TTC549 (cell line): Measurements from ENCODE around the gene SND1.
"Not testable (repeated sequence)": the region's sequence is repeated elsewhere in the genome, so short reads cannot be mapped to it uniquely, and the experiment has no call there.

Experiments used
- FAIRE-seq: peaks from 2 replicates; lab custom pipeline; 2012; peaks lifted over from hg19 to GRCh38; lab: Jason Lieb, UNC

SND1 gene

DNA sequence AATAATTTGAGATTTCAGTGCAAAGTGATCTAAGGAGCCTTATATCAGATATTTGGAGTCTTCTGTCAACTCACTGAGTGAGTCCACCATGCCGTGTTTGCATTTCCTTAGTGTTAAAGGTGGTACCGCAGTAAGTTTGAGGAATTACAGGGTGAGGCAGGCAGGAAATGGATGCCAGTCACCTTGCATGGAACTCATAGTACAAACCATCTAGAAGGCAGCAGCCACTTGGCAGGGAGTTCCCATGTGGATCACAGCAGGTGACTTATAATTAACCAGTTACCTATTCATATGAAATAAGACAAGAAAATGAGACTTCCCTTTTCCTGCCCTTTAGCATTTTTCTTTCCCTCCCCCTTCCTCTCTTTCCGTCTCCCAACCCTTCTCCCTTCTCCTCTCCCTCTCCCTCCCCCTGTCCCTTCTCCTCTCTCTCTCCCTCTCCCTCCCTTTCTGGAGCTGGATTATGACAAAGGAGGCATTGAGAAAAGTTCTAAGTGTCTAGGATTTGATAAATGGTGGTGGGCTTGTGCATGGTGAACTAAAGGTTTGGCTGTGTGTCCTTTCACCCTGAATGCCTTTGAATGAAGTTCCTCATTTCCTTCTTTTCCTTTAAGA is 285.2 kb downstream of the SND1 start:
- FAIRE-seq, result no peak

DNA sequence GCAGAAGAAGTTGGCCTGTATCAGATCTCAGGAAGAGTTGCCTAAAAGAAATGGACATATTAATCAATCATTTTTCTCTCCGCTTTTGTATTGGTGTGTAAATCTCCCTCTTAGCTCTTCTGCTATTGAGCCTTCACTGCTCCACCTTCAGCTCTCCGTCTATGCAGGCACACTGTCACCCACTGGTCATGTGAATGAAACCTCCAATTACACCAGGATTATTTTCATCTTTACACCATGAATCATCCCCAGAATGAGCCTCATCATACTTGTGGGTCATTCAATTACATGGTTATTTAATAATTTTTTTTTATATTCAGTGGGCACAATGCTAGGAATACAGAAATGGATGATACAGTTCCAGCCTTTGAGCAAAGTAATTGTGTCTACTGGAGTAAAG is 286.6 kb downstream of the SND1 start:
- no peak for FAIRE-seq

DNA sequence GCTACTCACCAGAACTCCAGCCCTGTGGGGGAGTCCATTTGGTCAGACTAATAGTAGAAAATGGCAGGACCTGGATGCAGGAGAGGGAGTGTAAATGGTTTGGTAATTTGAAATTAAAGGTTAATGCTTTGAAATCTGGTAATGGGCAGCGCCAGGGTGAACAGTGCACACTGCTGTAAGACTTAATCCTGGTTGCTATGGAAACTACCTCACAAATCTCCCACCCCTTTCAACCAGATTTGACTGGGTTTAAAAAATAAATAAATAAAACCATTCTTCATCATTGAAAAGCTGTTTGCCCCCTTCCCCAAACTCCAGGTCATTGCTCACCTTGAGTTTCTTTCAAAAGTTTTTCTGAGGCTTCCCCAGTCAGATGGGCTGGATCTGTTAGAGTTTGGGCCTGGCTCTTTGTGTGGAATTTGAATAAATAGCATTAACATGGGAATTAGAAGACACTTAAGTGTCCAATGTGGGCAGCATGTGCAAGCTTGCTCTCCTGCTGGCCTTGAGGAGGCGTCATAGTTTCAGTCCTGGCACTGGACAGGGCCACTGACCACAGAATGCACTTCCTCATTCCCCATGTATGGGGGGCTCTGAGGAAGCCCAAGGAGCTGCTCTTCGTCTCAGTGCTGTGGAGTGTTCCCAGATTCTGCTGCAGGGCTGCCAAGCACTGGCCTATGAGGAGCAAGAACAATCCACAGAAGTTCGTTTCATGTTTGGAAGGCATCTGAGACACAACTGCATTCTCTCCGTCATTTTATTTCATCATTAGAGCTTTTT is 288.6 kb downstream of the SND1 start:
- no peak for FAIRE-seq

DNA sequence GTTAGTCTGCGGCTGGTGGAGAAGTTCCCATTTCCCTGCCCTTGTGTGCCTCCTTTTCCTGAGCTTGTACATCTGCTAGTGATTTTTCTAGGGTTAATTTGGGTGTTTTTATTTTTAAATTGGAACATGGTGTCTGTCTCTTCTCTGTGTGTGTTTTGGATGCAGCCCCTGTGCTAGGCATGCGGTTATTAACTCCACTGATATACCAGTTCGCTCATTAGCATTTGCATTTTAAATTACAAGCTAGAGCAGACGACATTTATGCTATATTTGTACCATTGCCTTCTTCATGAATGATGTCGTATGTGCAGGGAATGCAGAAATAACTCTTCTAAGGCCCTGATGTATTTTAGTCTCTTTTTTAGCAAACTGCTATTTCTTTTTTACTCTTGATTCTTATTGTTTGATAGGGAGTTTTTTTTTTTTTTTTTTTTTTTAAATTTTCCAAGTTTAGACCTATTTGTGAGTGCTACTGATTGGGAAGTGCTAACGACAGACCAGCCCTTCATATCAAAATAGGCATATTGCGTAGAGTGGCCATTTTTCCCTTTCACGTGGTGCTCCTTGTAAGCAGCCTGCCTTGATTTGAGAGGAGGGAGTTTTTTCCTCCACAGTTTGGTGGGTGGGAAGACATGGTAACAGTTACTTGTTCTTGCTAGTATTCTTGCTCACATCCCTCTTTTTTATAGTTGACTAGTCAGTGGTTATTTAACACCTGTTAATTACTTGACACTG is 289.6 kb downstream of the SND1 start:
- FAIRE-seq, result no peak

DNA sequence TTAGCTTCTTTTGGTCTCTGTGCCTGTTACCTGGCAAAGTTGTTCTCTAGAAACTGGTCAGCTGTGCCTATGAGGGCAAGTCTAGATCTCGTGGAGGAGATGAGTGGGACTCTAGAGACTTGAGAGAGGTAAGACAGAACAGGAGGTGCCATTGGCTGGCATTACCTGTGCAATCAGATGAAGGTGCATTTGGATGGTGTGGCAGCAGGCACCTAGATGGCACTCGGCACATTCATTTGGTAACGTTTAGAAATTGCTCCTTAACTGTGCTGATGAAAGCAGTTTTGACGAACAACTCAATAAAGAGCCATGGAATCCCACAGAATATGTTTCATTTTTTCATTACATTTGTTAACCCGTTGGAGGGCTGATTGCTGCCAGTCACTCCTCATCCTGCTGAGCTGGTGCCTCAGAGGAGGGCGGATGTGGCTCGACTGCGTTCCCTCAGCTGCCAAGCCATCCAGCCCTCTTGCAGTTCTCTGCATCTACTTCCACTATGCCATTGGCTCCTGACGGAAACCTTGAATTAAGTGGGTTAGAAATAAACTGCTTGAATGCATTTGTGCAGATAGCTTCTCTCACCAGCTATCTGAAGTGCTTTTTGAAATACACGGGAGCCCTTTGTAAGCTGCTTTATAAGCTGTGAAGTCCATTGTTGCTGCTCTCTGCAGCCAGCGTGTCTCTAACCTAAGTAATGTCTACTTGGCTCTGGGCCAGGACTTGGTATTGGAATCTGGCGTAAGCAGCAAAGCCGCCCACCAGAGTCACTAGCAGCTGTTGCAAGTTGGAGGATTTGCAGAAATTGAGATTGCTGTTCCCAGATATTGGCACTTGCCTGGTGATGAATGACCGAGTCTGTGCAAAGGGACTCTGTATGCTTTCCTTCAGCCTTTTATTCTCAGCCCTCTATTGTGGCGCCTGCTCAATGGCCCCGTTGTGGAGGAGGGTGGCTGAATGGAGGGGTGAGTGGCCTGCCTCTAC is 291.8 kb downstream of the SND1 start:
- FAIRE-seq, result no peak

DNA sequence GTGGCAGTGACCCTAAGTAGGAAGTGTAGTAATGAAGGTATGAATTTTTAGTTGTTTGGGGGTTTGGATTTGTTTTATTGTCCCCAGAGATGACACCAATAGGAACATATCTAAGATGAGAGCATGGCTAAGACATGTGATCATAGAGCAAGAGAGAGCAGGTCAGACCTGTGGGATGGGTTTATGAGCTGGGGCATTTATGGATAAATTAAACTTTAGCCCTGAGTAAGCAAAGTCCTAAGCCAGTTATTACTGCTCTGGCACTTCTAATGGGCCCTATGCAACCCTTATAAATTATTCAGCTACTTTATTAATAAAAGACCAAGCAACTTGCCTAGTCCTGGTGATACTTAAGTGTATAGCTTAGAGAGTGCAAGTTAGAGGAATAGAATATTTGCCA is 294.1 kb downstream of the SND1 start:
- FAIRE-seq, result no peak

DNA sequence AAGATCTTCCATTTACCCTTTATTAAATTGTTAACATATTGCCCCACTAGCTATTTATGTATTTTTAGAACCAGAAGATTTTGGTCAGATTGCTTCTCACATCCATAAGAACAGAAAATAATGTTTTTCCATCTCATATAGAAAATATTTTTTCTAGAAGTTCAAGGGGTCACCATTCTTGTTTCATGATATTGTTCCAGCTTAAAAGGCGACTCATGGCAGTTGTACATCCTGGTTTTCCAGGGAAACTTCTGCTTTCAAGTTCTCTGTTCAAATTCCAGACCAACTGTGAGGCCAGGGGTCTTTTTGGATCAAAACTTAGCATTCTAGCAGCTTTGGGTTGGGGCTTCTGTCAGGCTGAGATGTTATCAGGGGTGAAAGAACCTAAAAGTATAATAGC is 294.9 kb downstream of the SND1 start:
- FAIRE-seq, result no peak

DNA sequence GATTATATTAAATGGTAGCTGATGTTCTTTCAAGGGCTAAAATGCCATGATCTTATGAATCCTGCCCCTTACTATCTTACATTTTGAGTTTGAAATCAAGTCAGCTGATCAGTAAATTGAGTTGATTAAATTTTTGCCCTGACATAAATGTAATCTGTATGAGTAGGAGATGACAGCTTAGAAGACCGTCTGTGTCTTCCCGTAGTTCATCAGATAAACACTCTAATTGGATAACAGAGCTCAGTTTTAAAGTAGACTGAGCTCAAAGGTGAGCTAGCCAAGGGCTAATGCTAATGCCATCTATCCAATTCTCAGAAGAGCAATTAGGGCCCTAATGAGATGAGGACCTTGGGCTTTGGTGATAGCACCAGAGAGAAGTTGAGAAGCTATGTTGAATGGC is 296.3 kb downstream of the SND1 start:
- FAIRE-seq, result no peak

DNA sequence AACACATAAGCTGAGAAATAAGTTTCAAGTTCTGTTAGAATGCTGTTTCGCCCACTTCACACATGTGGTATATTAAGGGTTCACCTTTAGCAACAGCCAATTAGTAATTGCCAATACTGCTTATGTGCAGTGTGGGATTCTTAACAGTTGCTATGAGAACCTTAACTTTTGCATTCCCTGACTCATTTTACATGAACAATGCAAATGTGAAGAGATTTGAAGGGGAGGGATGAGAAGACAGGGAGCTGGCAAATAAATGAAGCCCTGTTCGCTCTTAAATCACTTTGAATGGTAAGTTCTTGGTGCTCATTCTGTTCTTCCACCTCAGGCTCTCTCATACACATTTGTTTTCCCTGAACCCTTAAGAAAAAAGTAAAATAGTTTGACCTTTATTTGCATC is 296.9 kb downstream of the SND1 start:
- no peak for FAIRE-seq

DNA sequence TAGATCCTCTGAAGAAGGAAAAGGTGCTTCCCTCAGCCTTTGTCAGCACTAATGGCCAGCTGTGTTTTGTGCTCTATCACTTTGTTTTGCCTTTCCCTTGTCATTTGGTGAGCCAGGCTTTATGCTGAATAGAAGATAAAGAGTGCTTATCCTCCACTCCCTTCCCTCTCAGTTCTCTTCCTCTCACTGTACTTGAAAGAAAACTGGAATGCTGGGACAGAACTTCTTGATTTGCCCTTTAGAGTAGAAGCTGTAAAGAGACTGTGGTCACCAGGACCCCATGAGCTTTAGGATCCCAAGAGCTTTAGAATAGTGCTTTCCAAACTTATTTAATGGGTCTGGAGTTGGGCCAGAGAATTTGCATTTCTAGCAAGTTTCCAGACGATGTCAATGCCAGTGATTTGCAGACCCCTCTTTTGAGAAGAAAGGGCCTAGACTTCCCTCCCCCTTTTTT is 297.8 kb downstream of the SND1 start:
- no peak for FAIRE-seq

DNA sequence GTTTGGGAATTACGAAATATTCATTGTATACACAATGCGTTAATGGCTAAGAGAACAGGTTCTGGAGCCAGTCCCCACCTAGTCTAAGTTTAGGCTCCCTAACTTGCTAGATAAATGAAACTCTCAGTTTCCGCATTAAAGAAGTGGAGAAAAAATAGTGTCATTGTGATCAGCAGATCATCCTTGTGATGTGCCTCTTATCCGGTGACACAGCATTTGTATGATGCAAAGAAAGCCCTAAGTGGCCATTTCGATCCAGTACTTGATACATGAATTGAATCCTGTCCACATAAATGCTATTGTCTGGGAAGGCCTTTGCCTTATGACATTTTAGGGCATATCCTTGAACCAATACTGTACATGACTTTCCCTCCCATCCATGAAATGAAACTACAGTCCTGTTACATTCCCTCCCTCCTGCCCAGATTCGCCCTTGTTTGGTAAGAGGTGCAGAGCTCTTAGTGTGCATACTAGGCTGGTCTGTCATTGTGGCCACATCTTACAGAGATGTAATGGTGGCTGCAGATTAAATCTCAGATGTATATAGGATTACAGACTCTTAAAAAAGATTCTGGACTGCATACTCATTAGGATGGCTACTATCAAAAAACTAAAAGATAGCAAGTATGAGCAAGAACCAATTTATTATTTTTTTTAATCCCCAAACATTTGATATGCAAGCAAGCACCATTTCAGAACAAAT is 298.4 kb downstream of the SND1 start:
- no peak for FAIRE-seq

DNA sequence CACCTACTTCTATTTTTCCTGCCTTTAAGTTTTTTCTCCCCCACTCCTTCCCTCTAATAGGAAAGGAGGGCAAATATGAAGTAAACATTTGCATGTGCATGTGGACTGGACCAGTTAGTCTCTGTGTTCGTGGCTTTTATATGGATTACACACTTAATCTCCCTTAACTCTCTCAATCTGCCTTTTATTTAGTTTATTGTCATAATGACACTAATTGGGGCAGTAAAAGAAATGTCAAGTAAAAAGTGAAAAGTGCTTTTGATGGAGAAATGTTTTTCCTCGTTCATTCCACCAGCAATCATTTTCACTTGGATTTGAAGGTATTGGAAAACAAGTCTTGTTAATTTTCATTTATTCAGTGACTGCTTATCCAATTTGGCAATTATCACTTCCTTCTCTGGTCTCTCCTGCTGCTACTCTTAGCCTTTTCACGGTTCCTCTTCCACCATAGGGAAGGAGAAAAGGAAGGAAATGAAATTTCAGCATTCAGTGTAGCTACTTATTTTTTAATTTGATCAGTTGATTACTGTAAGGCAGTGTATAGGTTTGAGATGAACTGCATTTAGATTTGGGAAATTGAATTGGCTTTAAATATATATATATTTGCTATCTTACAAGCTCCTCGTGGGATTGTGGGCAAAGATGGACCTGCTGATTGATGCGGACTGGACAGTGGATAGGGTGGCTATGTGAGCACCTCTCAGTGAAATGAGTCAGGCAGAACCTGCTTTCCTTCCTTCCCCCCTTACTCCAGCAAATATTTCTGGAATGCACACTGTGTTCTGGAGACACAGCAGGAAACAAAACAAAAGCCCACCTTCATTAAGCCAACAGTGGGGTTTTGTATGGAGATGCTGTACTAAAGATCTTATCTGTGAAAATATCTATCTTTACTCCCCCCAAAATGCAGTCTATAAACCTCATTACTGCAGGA is 301.7 kb downstream of the SND1 start:
- FAIRE-seq, result no peak

DNA sequence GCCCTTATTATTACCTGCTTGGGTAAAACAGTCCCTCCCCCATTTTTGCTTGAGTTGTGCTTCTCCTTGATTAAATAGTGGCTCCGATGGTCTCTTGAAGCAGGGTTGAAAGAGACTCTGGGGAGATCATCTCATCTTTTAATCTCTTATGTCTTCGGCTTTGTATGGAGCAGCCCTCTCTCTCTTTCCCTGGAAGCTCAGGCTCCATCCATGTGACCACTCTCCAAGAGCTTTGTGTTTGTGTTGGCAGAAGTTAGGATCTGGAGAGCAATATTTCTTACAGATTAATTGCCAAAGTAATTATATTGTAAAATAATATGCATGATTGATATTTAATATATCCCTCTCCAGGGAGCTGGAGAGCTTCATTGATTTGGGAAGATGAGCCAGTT is 302.4 kb downstream of the SND1 start:
- FAIRE-seq, result no peak

DNA sequence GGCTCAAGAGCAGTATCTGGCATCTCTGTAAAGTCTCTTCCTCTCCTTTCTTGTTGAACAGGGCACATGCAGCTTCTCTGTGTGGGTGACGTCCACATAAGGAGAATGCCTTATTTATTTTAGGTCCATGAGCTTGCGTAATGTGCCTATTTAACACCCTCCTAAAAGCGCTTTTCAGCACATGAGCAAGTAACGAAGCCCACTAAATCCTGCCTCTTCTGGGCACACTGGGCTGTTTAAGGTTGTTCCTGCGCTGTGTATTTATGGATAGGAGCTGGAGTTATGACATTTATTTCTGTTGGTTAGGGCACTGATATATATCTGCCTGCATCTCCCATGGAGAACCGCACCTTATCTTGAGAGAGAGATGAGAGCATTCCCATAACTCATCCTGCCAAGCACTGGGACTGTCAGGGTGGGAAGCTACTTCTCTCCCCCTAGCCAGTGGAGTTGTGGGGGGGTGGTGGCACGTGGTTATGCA is 303.1 kb downstream of the SND1 start:
- FAIRE-seq, result no peak

DNA sequence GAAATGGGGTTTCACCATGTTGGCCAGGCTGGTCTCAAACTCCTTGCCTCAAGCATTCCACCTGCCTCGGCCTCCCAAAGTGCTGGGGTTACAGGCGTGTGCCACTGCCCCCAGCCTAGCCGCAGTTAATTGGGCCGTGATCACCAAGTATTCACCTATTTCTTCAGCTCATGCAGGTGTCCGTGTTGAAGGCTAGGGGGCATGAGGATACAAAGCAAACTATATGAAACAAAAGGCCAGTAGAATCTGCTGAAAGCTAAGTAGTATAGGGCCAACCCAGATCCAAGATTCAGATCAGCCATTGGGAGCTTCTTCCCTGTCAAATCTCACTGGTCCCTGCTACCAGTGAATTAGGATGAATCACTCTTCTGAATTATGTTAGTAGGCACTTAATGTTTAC is 305.9 kb downstream of the SND1 start:
- no peak for FAIRE-seq

DNA sequence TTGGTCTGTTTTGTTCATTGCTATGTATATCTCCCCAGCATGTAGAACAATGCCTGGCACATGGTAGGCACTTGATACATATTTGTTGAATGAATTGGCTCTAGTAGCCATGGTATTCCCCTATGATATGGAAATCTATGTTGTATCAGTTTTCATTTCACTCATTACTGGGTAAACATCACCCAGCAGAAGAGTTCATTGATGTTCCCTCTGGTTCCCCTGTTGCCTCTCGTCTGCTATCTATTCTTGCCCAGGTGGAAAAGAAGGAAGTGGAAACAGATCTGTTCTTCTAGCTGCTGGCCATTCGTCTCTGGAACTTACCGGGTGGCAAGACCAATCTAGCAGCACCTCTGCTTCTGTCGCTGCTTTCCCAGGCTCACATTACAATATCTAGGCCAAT is 307.8 kb downstream of the SND1 start:
- no peak for FAIRE-seq

DNA sequence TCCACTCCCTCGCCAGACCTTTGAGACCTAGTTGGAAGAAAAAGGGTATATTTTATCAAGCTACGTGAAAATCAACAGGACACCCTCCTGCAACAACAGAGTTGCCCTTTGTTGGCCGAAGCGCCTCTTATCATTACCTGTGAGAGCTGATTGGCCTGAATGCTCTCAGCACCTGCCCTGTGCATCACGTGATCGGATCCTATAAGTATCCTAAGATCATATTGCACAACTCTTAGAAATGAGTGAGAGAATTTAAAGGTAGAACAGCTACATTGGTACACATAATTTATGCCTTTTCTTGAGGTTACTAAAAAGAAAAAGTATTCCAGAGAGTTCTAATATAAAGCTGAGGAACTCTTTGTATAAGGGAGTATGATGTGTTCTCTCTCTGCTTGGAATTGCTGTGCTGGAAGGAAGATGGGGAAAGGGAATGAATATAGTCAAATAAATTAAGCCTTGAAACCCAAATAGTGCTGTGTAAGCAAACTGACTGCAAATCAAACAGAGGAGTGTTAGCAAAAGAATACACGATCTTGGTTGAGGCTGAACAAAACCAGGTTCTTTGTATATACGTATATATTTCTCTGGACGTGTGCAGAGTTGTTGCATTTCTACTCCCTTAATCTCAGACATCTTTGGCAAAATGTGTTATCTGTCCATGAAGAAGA is 309.9 kb downstream of the SND1 start:
- no peak for FAIRE-seq

DNA sequence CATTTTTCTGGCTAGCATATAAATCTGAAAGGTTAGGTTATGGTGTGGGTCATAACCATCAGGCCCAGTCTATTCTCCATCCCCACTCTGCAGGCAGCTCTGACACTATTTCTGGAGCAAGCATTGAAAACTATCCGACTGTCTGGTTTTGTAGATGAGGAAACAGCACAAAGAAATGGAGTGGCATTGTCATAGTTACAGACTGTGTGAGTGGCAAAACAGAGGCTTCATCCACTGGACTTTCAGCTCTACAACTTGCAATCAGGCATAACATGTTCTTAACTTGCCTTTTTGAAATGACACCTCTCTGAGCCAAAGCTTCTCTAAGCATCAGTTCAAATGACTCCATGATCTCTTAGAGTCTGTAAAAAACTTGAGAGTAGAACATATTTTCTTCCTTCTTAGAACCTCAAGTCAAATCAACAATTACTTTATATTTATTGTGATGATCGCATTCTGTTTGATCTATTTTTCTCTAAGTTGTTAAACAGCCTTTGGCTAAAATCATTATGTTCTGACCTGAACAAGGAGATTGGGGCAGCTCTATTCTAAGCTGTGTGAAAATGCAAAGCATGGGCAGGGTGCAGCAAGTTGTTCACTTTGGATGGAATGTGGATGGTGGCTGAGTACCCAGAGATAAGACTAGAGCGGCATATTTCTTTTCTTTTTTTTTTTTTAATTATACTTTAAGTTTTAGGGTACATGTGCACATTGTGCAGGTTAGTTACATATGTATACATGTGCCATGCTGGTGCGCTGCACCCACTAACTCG is 310.8 kb downstream of the SND1 start:
- no peak for FAIRE-seq

DNA sequence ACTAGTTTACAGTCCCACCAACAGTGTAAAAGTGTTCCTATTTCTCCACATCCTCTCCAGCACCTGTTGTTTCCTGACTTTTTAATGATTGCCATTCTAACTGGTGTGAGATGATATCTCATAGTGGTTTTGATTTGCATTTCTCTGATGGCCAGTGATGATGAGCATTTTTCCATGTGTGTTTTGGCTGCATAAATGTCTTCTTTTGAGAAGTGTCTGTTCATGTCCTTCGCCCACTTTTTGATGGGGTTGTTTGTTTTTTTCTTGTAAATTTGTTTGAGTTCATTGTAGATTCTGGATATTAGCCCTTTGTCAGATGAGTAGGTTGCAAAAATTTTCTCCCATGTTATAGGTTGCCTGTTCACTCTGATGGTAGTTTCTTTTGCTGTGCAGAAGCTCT is 311.9 kb downstream of the SND1 start:
- FAIRE-seq, result not testable (repeated sequence)
